Activated CD8-positive, alpha-beta memory T cell treated with anti-CD3 and anti-CD28 coated beads, Interleukin-2, amount 10 ng/mL, durations not matched to agents 7 days and 5 days (primary cell): ENCODE measurements around the gene RDH12. TPM values are rescaled to one million over a fixed set of nuclear protein-coding genes. Genes with fewer than 3 reads are reported as not detected.

ENCODE experiments used
- ATAC-seq: fragments of 150-1000 bp; cut with Tn5 transposase; one replicate; pipeline ENCODE4 v1.10.0; 2021; ENCODE audit warnings: moderate library complexity
- CTCF ChIA-PET: fragments of 350-600 bp; sonication (Branson Sonifier 250); formaldehyde crosslinking; loops from one replicate; lab custom pipeline; 2021; ENCODE audit warnings: antibody characterized with exemption; lab: Charles Lee
- DNase-seq: peaks from one replicate; pipeline ENCODE4 v3.0.0-alpha.2; 2020
- H3K27ac Mint-ChIP-seq: one replicate; pipeline ENCODE4 v1.8.0; 2021; ENCODE audit warnings: mild to moderate bottlenecking, mixed read lengths
- H3K27me3 Mint-ChIP-seq: one replicate; pipeline ENCODE4 v1.8.0; 2021; ENCODE audit warnings: mixed read lengths
- H3K36me3 Mint-ChIP-seq: one replicate; pipeline ENCODE4 v1.8.0; 2021; ENCODE audit warnings: mild to moderate bottlenecking, mixed read lengths
- H3K4me1 Mint-ChIP-seq: one replicate; pipeline ENCODE4 v1.8.0; 2021; ENCODE audit warnings: mixed read lengths
- H3K4me3 Mint-ChIP-seq: one replicate; pipeline ENCODE4 v1.8.0; 2021; ENCODE audit warnings: mild to moderate bottlenecking, moderate library complexity, mixed read lengths
- H3K9me3 Mint-ChIP-seq: one replicate; pipeline ENCODE4 v1.8.0; 2022; ENCODE audit warnings: low read depth, mixed read lengths
- total RNA-seq, 2 experiments: library from RNA; stranded (reverse); gene quantifications; one replicate each; pipeline ENCODE4 v1.2.3, GENCODE V29; 2021

RDH12 gene
- total RNA-seq, 2 experiments from 2014 or later, result not detected

GRCh38 chr14:67765192-67765834 lies 63.6 kb downstream of the RDH12 start:
- ATAC-seq (no peak), DNase-seq (no peak)
- Mint-ChIP-seq H3K27me3 (no peaks in the 10 kb centered on the region), H3K9me3 (no peaks in the 10 kb centered on the region), H3K36me3 (peaks cover 20% of the 10 kb centered on the region), H3K4me3 (no peak overlapping the region), H3K4me1 (peaks cover 4% of the 10 kb centered on the region), H3K27ac (no peak overlapping the region)
- CTCF ChIA-PET, result interaction anchor here (1.6 kb wide), 1 partner anchor 60 kb away, joined by 4 read pairs; no protein-coding TSS in a partner anchor

- Mint-ChIP-seq H3K4me3 (no peak overlapping the region), H3K9me3 (no peaks in the 10 kb centered on the region), H3K4me1 (peaks cover 4% of the 10 kb centered on the region), H3K27ac (no peak overlapping the region), H3K27me3 (no peaks in the 10 kb centered on the region), H3K36me3 (peaks cover 20% of the 10 kb centered on the region)
- DNase-seq, result no peak
- CTCF ChIA-PET, result interaction anchor here (1.6 kb wide), 1 partner anchor 61 kb away, joined by 4 read pairs; no protein-coding TSS in a partner anchor
- ATAC-seq, result no peak
Measured at GRCh38 chr14:67766035-67766680, 64.5 kb downstream of the RDH12 start.

GRCh38 chr14:67768219-67768618 lies 66.5 kb downstream of the RDH12 start:
- CTCF ChIA-PET, result no interaction called here
- ATAC-seq (no peak), DNase-seq (no peak)
- Mint-ChIP-seq H3K27ac (no peak overlapping the region), H3K36me3 (peaks cover 32% of the 10 kb centered on the region), H3K4me1 (no peaks in the 10 kb centered on the region), H3K27me3 (no peaks in the 10 kb centered on the region), H3K9me3 (no peaks in the 10 kb centered on the region), H3K4me3 (no peak overlapping the region)

- no peak for ATAC-seq
- no peaks in the 10 kb centered on the region for H3K27me3 Mint-ChIP-seq
Measured at GRCh38 chr14:67773844-67774377, 72.2 kb downstream of the RDH12 start.

GRCh38 chr14:67776653-67777322 lies 75.1 kb downstream of the RDH12 start:
- CTCF ChIA-PET, result no interaction called here
- no peak for DNase-seq
- ATAC-seq, result no peak
- Mint-ChIP-seq H3K4me3 (no peak overlapping the region), H3K27ac (no peak overlapping the region), H3K9me3 (no peaks in the 10 kb centered on the region), H3K27me3 (no peaks in the 10 kb centered on the region), H3K4me1 (peaks cover 4% of the 10 kb centered on the region), H3K36me3 (peaks cover 36% of the 10 kb centered on the region)

More at GRCh38 chr14:67773844-67774377, 72.2 kb downstream of the RDH12 start:
- H3K4me3 Mint-ChIP-seq, result no peak overlapping the region
- H3K36me3 Mint-ChIP-seq, result peaks cover 45% of the 10 kb centered on the region
- CTCF ChIA-PET, result no interaction called here
- H3K9me3 Mint-ChIP-seq, result no peaks in the 10 kb centered on the region
- DNase-seq, result no peak
- H3K27ac Mint-ChIP-seq, result no peak overlapping the region
- H3K4me1 Mint-ChIP-seq, result peaks cover 4% of the 10 kb centered on the region

- Mint-ChIP-seq H3K36me3 (peaks cover 23% of the 10 kb centered on the region), H3K4me3 (no peak overlapping the region), H3K27ac (peak overlapping the region; percentile 33), H3K27me3 (no peaks in the 10 kb centered on the region), H3K9me3 (no peaks in the 10 kb centered on the region), H3K4me1 (peaks cover 3% of the 10 kb centered on the region)
- DNase-seq (no peak), ATAC-seq (no peak)
- CTCF ChIA-PET, result interaction anchor here (1.4 kb wide), 1 partner anchor 16 kb away, joined by 3 read pairs; no protein-coding TSS in a partner anchor
Measured at GRCh38 chr14:67778792-67779191, 77.1 kb downstream of the RDH12 start.

- Mint-ChIP-seq H3K27me3 (no peaks in the 10 kb centered on the region), H3K27ac (no peak overlapping the region), H3K4me3 (no peak overlapping the region), H3K36me3 (peaks cover 23% of the 10 kb centered on the region), H3K9me3 (no peaks in the 10 kb centered on the region), H3K4me1 (peaks cover 14% of the 10 kb centered on the region)
- DNase-seq, result no peak
- CTCF ChIA-PET, result no interaction called here
- ATAC-seq, result no peak
Measured at GRCh38 chr14:67782090-67782489, 80.4 kb downstream of the RDH12 start.

Other genes starting within 250 kb of the RDH12 start
- gene TMEM229B, start 213.2 kb upstream of the RDH12 start, total RNA-seq, result 1 to 10 TPM; 5.1 to 7.0 TPM
- gene PLEKHH1, start 168.6 kb upstream of the RDH12 start, total RNA-seq, result under 1 TPM; 0.19 to 0.79 TPM
- 10 to 100 TPM; 16.3 to 17.1 TPM for gene PIGH, start 101.6 kb upstream of the RDH12 start, total RNA-seq
- gene ARG2, start 82.0 kb upstream of the RDH12 start, total RNA-seq, result 10 to 100 TPM in 1 of 2 experiments, 1 to 10 TPM in 1; 6.2 to 13.6 TPM
- 10 to 100 TPM; 69.2 to 73.5 TPM for gene VTI1B, start 27.3 kb upstream of the RDH12 start, total RNA-seq
- gene RDH11, start 6.1 kb upstream of the RDH12 start, total RNA-seq, result 10 to 100 TPM; 49.6 to 59.8 TPM
- 10 to 100 TPM; 25.3 to 27.0 TPM for gene ZFYVE26, start 114.7 kb downstream of the RDH12 start, total RNA-seq
- 10 to 100 TPM; 35.3 to 55.5 TPM for gene RAD51B, start 117.9 kb downstream of the RDH12 start, total RNA-seq